Muscle of leg (tissue), 11 donors: Measurements from ENCODE around the gene KERA. TPM values are rescaled to one million over a fixed set of nuclear protein-coding genes. Genes with fewer than 3 reads are reported as not detected.
A peak's percentile ranks its signal among the peaks of the same experiment; 100 is the strongest.

Experiments
- DNase-seq: peaks from one replicate; pipeline ENCODE4 v3.0.0; 2013
- H3K27ac ChIP-seq: one replicate; pipeline ENCODE4 v1.5.1; 2013; ENCODE audit warnings: mild to moderate bottlenecking, low read length, control low read depth
- H3K27me3 ChIP-seq: one replicate; pipeline ENCODE4 v1.6.1; 2013; ENCODE audit warnings: low read length; ENCODE audit not compliant: control insufficient read depth, insufficient read depth
- H3K36me3 ChIP-seq: one replicate; pipeline ENCODE4 v1.6.1; 2013; ENCODE audit warnings: low read length; ENCODE audit not compliant: control insufficient read depth, insufficient read depth
- H3K4me1 ChIP-seq: one replicate; pipeline ENCODE4 v1.6.1; 2013; ENCODE audit warnings: low read length; ENCODE audit not compliant: control insufficient read depth, insufficient read depth
- H3K4me3 ChIP-seq: one replicate; pipeline ENCODE4 v1.5.1; 2013; ENCODE audit warnings: low read length, control low read depth
- H3K9me3 ChIP-seq: replicated peaks from 2 replicates; pipeline ENCODE4 v1.6.1; 2013; ENCODE audit warnings: low read depth, low read length; ENCODE audit not compliant: control insufficient read depth
- WGBS: methylation state at CpG from one replicate; pipeline ENCODE4 v1.1.5; 2013; ENCODE audit warnings: missing lambda C conversion rate; ENCODE audit not compliant: insufficient coverage; 5-methylcytosine and 5-hydroxymethylcytosine counted together
- polyA plus RNA-seq, 8 donors: library from polyadenylated mRNA; unstranded; fragments of 120-200 nt; gene quantifications; one replicate each; pipeline versions ENCODE4 v1.2.1 to v1.2.3, GENCODE V29; 2013; ENCODE audit warnings: inconsistent platforms in 1 of 8, low replicate concordance in 1 of 8; ENCODE audit not compliant: insufficient read length in 8 of 8, insufficient read depth in 1 of 8
- total RNA-seq: library from RNA; stranded (reverse); fragments of 120-200 nt; gene quantifications from one replicate; pipeline ENCODE4 v1.2.4, GENCODE V29; 2013

The KERA gene
- total and polyA plus RNA-seq, 9 donors: 16.1 to 316 (median 84.8) TPM

DNA sequence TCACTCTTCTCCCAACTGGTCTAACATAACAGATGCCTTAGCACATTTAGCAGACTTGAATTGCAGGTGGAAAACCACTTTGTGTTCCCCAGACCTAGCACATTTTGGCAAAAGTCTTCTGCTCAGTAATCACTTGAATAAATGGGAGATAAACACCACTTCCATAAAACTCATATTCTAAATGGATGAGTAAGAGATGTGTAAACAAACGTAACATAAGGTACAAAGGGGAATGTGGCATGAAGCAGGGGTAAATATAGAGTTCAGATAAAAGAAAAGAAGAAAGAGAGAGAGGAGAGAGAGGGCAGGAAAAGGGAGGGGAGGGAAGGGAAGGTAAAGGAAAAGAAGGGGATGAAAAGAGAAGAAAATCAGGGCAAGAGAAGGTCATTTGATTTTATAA is 17.0 kb upstream of the KERA start:
- Histone ChIP-seq H3K4me1 (peaks cover 4% of the 10 kb centered on the region), H3K27me3 (no peaks in the 10 kb centered on the region), H3K36me3 (no peaks in the 10 kb centered on the region), H3K9me3 (no peaks in the 10 kb centered on the region), H3K27ac (peak overlapping the region; percentile 80), H3K4me3 (no peak overlapping the region)
- WGBS: no CpG with 5 or more reads among the region's 1 CpG
- peak; percentile 71 for DNase-seq

DNA sequence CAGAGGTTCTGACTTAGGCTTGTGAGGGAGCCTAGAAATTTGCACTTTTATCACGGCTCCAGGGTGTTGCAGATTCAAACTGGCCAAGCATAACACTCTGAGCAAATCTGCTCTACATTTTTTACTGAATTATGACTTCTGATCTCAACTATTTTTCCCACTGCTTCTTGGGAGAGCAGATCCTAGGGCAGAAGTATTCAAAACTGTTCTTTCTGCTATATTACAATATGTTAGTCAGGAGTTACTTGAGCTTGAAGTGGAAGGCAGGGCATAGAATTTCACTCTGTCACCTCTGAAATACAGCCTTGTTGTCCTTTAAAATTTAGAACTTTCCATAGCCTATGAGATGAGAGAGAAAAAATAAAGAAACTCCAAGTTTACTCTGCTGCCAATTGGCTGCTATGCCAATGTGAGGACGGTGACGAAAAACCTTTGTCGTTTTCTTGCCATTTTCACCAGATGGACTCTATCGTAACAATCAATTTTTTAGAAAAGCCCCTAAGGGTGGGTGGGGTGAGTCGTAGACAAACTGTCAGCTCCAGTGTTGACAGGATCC is 16.4 kb upstream of the KERA start:
- Histone ChIP-seq H3K4me3 (no peak overlapping the region), H3K36me3 (no peaks in the 10 kb centered on the region), H3K4me1 (peaks cover 4% of the 10 kb centered on the region), H3K27ac (peak overlapping the region; percentile 80), H3K9me3 (no peaks in the 10 kb centered on the region), H3K27me3 (no peaks in the 10 kb centered on the region)
- peak; percentile 89 for DNase-seq
- WGBS: 0% methylated on average over 1 of the region's 6 CpGs

DNA sequence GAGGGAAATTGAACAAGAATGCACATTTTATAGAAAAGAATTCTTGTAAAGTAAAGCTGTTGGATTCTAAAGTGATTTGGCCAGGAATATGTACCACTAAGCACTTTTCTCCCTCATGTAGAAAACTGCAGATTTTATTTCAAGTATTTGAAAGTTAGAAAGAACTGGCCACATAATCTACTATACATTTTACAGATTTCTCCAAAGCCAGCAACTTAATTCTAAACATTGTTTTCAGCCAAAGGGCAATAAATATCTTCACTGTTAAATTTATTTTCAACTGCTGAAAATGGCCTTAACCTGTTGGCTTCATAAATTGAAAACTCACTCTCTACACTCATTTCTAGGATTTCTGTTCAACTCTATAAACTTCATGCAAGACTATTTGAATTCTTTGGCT is 15.6 kb upstream of the KERA start:
- Histone ChIP-seq H3K9me3 (no peaks in the 10 kb centered on the region), H3K27ac (peak overlapping the region; percentile 80), H3K4me3 (no peak overlapping the region), H3K4me1 (peaks cover 4% of the 10 kb centered on the region), H3K27me3 (no peaks in the 10 kb centered on the region), H3K36me3 (no peaks in the 10 kb centered on the region)
- DNase-seq: peak; percentile 85

DNA sequence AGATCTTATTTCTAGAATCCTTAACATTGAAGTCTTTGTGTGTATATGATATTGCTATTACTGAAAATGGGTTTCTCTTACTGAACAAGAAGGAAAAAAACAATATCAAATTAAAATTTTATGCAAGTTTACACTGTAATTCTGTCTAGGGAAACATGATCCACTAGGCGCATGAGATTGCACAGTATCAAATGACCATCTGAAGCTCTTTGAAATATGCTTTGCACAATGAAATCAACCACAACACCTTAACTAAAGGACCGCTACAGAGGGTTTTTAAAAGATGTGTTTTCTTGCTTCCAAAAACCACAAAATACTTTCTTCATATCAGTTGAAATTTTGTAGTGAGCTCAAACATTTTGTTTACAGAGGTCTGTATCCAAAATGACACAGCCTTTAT is 15.1 kb upstream of the KERA start:
- H3K9me3 ChIP-seq: no peaks in the 10 kb centered on the region
- DNase-seq: no peak
- H3K4me1 ChIP-seq: peaks cover 4% of the 10 kb centered on the region
- peak overlapping the region; percentile 40 for H3K27ac ChIP-seq
- H3K27me3 ChIP-seq: no peaks in the 10 kb centered on the region
- no peaks in the 10 kb centered on the region for H3K36me3 ChIP-seq
- WGBS: no CpG with 5 or more reads among the region's 2 CpGs
- no peak overlapping the region for H3K4me3 ChIP-seq

DNA sequence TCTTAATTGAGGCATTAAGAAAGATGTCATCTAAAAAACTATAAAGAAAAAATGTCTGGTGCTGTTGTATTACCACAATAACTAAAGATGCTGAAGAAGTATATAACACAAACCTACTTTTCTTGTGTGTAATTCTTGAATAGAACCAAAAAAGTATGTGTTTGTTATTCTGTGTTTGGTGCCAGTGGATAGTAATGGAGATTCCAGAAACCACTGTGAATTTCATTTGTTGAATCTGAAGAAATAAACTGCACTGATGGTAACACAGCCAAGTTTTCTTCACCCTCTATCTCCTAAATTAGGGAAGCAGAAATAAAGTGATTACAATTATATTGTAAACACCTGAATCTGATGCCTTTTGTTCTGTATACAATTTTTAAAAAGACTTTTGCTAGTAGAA is 13.1 kb upstream of the KERA start:
- Histone ChIP-seq H3K27me3 (no peaks in the 10 kb centered on the region), H3K4me3 (no peak overlapping the region), H3K4me1 (peaks cover 4% of the 10 kb centered on the region), H3K27ac (no peak overlapping the region), H3K36me3 (no peaks in the 10 kb centered on the region), H3K9me3 (no peaks in the 10 kb centered on the region)
- DNase-seq: peak; percentile 78

DNA sequence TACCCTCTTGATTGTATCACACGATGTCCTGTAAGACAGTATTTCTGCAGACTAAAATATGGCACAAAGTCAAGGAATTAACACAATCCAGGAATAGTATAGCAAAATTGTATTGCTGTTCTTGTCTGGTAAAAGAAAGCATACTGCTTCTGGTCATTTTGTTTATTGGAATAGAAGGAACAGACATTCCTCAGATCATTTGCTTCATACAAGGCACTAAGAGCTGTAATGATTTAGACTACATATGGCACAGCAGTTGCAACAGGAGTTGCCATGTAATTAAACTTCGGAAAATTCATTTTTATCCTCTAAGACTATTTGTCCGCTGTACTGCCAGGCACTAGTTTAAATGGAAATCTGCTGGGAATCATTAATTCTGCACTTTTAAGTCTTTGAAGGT is 7.6 kb upstream of the KERA start:
- no peak overlapping the region for H3K27ac ChIP-seq
- H3K27me3 ChIP-seq: no peaks in the 10 kb centered on the region
- WGBS: no CpG with 5 or more reads among the region's 3 CpGs
- no peaks in the 10 kb centered on the region for H3K36me3 ChIP-seq
- no peaks in the 10 kb centered on the region for H3K9me3 ChIP-seq
- DNase-seq: no peak
- H3K4me3 ChIP-seq: no peak overlapping the region
- H3K4me1 ChIP-seq: no peaks in the 10 kb centered on the region

DNA sequence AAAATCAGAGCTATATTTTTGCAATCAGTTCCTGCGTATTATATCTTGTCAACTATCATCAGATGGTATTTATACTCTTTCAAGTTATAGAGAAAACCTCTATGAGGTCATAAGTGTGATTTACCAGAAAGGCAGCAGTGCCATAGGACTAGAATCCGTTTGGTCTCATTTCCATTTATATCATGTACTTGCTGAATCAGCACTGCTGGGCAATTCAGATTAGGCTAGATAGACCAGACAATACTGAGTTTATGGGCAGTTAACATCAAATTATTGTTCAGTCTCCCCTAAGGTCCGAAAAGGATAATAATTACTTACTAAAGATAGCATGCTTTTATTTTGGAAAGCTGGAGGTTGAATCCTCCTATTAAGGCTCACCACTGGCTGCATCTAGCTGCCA is 6.8 kb upstream of the KERA start:
- Histone ChIP-seq H3K27me3 (no peaks in the 10 kb centered on the region), H3K9me3 (no peaks in the 10 kb centered on the region), H3K4me3 (no peak overlapping the region), H3K27ac (no peak overlapping the region), H3K4me1 (no peaks in the 10 kb centered on the region), H3K36me3 (no peaks in the 10 kb centered on the region)
- WGBS: no CpG with 5 or more reads among the region's 3 CpGs
- no peak for DNase-seq

DNA sequence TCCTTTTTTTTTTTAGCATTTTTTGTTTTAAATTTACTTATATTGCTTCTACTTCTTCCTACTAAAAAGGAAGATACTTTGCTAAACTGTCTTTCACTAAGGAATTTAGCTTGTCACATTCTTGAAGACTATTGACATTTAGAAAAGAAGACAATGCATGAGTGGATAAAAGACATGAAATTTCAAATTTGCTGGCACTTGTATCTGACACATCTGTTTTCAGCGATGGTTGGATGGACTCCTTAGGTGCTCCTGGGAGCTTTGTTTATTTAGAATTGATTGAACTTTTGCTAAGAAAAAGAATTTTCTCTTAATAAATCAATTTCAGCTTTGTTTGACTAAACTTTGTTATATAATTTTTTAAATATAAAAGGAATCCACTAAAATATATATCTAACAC is 3.3 kb upstream of the KERA start:
- no CpG with 5 or more reads among the region's 1 CpG for WGBS
- Histone ChIP-seq H3K4me1 (no peaks in the 10 kb centered on the region), H3K4me3 (no peak overlapping the region), H3K27me3 (no peaks in the 10 kb centered on the region), H3K36me3 (no peaks in the 10 kb centered on the region), H3K27ac (no peak overlapping the region), H3K9me3 (no peaks in the 10 kb centered on the region)
- DNase-seq: peak; percentile 73

DNA sequence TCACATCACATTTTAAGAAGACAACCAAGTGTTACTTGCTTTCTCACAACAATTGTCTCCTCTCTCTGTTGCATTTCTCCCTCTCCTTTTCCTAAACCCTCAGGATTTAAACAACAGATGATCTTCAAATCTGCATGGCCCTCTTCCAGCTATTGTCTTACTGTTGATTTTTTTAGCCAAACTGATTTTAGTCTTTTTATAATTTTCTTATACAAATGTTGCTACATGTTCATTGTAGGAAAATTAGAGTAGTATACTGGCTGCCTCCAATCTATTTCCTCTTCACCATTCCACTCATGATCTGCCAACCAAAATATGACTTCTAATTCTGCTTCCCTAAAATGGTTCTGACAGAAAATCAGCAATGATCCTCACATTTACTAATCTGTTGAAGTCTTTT is 1.4 kb upstream of the KERA start:
- H3K27ac ChIP-seq: peak overlapping the region; percentile 76
- no peak overlapping the region for H3K4me3 ChIP-seq
- no peaks in the 10 kb centered on the region for H3K36me3 ChIP-seq
- no peaks in the 10 kb centered on the region for H3K27me3 ChIP-seq
- peak; percentile 89 for DNase-seq
- H3K9me3 ChIP-seq: no peaks in the 10 kb centered on the region
- peaks cover 4% of the 10 kb centered on the region for H3K4me1 ChIP-seq

DNA sequence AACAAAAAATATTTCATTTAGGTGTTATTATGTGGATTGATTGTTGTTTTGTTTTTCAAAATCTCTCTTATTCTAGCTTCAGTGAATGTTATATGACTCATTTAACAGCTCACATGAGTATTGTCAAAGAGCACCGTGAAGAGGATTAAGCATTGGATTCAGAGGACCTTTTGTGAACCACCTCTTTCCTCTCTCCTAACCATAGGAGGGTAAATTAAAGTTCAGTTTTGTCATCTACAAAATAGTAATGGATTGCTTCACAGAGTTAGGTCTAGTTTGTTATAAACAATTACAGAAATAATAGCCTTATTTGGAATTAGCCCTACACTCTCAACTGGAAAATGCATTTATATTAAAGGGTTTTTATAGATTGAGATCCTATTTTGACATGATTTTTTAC is 962 bp upstream of the KERA start:
- H3K4me1 ChIP-seq: peaks cover 4% of the 10 kb centered on the region
- no peak overlapping the region for H3K4me3 ChIP-seq
- H3K36me3 ChIP-seq: no peaks in the 10 kb centered on the region
- DNase-seq: peak; percentile 63
- H3K27ac ChIP-seq: peak overlapping the region; percentile 76
- H3K9me3 ChIP-seq: no peaks in the 10 kb centered on the region
- no CpG with 5 or more reads among the region's 1 CpG for WGBS
- H3K27me3 ChIP-seq: no peaks in the 10 kb centered on the region

DNA sequence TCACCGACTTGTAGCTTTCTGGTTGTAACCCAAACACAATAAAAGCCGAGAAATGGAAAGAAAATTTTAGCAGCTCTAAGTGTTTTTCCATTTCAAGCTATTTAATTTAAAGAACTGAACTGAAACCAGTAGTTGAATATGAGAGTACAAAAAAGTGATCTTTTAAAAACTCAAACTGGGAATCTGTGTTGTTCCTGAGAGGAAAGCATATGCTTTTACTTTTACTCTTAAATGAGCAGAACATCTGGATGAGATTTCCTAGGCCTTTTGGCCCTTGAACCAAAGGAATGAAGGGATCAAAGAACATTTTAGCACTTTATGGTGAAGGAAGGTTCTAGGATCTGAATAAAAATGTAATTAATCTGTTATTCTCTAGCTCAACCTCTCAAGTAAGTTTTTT is 1.3 kb downstream of the KERA start:
- Histone ChIP-seq H3K27ac (peak overlapping the region; percentile 94), H3K4me1 (peaks cover 6% of the 10 kb centered on the region), H3K4me3 (peak overlapping the region; percentile 1), H3K36me3 (no peaks in the 10 kb centered on the region), H3K27me3 (no peaks in the 10 kb centered on the region), H3K9me3 (no peaks in the 10 kb centered on the region)
- peak; percentile 88 for DNase-seq
- WGBS: no CpG with 5 or more reads among the region's 2 CpGs
